ENCODE results near the gene CABCOCO1. TPM values are rescaled to one million over a fixed set of nuclear protein-coding genes. Genes with fewer than 3 reads are reported as not detected.

The CABCOCO1 gene
- total RNA-seq, 1 donor from 2014 or later: 0.28 TPM

DNA sequence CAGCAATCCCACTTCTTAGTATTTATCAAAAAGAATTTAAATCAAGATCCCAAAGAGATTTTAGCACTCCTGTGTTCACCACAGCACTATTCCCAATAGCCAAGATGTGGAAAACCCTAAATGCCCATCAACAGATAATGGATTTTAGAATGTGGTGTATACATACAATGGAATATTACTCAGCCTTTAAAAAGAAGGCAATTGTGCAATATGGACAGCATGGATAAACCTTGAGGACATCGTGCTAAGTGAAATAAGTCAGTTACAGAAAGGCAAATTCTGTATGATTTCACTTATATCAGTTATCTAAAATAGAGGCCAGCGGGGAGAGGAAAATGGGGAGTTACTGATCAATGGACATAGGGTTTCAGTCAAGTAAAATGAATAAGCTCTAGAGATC, 66.9 kb downstream of the CABCOCO1 start:
- H3K36me3 Mint-ChIP-seq (ENCODE audit: low read depth, unreplicated experiment): no peaks in the 10 kb centered on the region
- no peak for DNase-seq (ENCODE audit: low spot score)
- H3K4me3 Mint-ChIP-seq (ENCODE audit: unreplicated experiment): no peak overlapping the region
- no peaks in the 10 kb centered on the region for H3K9me3 Mint-ChIP-seq (ENCODE audit: unreplicated experiment)
- H3K4me1 Mint-ChIP-seq (ENCODE audit: unreplicated experiment): peaks cover 9% of the 10 kb centered on the region
- TF ChIP-seq, protein P1, sequence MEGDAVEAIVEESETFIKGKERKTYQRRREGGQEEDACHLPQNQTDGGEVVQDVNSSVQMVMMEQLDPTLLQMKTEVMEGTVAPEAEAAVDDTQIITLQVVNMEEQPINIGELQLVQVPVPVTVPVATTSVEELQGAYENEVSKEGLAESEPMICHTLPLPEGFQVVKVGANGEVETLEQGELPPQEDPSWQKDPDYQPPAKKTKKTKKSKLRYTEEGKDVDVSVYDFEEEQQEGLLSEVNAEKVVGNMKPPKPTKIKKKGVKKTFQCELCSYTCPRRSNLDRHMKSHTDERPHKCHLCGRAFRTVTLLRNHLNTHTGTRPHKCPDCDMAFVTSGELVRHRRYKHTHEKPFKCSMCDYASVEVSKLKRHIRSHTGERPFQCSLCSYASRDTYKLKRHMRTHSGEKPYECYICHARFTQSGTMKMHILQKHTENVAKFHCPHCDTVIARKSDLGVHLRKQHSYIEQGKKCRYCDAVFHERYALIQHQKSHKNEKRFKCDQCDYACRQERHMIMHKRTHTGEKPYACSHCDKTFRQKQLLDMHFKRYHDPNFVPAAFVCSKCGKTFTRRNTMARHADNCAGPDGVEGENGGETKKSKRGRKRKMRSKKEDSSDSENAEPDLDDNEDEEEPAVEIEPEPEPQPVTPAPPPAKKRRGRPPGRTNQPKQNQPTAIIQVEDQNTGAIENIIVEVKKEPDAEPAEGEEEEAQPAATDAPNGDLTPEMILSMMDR (IDR thresholded peaks at IDR 0.05; ENCODE audit: unreplicated experiment): no peak
- H3K27ac Mint-ChIP-seq (ENCODE audit: unreplicated experiment): no peak overlapping the region
- no peaks in the 10 kb centered on the region for H3K27me3 Mint-ChIP-seq (ENCODE audit: unreplicated experiment)

DNA sequence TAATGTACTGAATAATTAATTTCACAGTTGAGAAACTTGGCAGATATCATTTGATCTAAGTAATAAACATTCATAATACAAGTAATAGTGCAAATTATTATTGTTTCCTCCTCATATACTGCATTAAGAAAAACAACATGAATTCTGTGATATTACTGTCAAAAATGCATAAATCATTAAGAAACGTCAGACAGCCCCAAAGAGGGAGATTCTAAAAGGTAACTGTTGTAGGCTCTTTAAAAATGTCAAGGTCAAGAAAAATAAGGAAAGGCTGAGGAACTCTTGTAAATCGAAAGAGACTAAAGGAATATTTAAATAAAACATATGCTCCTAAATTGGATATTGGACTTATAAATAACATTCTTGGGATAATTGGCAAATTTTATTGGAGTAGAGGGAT, 67.9 kb downstream of the CABCOCO1 start:
- Mint-ChIP-seq H3K4me3 (ENCODE audit: unreplicated experiment) (no peak overlapping the region), H3K27me3 (ENCODE audit: unreplicated experiment) (no peaks in the 10 kb centered on the region)

DNA sequence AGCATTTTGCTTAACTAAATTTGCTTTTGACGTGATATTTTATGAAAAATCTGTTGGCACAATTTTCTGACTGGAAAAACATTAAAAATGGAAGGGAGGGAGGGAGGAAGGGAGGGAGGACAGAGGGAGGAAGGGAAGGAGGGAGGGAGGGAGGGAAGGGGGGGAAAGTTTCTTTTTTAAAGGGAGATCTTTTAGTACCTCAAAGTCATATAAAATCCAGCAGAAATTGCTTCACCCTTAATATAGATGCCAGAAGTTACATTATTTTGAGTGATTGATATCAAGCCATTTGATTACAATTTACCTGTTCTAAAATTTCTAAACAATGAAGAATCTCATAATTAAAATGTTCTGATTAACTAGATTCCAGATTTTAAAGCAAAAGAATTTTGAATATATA, 68.9 kb downstream of the CABCOCO1 start:
- TF ChIP-seq, protein P1 (IDR thresholded peaks at IDR 0.05; ENCODE audit: unreplicated experiment): no peak
- no peaks in the 10 kb centered on the region for H3K9me3 Mint-ChIP-seq (ENCODE audit: unreplicated experiment)
- no peaks in the 10 kb centered on the region for H3K36me3 Mint-ChIP-seq (ENCODE audit: low read depth, unreplicated experiment)
- H3K27me3 Mint-ChIP-seq (ENCODE audit: unreplicated experiment): no peaks in the 10 kb centered on the region
- H3K4me3 Mint-ChIP-seq (ENCODE audit: unreplicated experiment): no peak overlapping the region
- no peak overlapping the region for H3K27ac Mint-ChIP-seq (ENCODE audit: unreplicated experiment)
- H3K4me1 Mint-ChIP-seq (ENCODE audit: unreplicated experiment): peaks cover 10% of the 10 kb centered on the region
- DNase-seq (ENCODE audit: low spot score): no peak

More for the DNA sequence above, 67.9 kb downstream of the CABCOCO1 start:
- no peak for DNase-seq (ENCODE audit: low spot score)
- TF ChIP-seq, protein P1 (IDR thresholded peaks at IDR 0.05; ENCODE audit: unreplicated experiment): no peak
- Mint-ChIP-seq H3K27ac (ENCODE audit: unreplicated experiment) (no peak overlapping the region), H3K4me1 (ENCODE audit: unreplicated experiment) (peaks cover 10% of the 10 kb centered on the region), H3K36me3 (ENCODE audit: low read depth, unreplicated experiment) (no peaks in the 10 kb centered on the region), H3K9me3 (ENCODE audit: unreplicated experiment) (no peaks in the 10 kb centered on the region)

DNA sequence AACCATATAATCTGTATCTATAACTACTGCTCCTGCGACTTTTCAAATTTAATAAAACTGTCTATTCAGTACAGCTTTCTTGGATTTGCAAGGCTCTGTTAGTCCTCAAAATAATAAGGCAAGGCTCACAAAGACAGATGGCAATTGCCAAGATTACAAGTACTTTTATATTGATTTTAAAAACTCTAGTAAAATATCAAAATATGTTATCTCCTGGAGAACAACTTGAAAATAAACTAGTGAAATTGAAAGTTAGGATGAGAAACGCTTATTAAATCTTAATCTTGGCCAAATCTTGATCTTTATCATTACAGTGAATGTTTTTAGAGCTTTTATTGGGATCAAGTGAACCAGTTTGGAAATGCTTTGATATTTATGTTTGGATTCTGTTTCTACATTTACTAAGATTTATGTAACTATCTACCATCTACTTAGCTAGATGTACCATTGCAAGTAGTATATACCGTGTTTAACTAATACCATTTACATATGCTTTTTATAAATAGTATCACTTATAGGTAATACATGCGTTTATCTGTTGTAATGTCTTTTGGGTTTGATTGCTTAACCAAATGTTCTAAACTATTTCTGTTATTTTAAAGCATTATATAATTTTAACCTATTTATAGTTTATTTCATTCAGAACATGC, 70.0 kb downstream of the CABCOCO1 start:
- H3K4me1 Mint-ChIP-seq (ENCODE audit: unreplicated experiment): peaks cover 10% of the 10 kb centered on the region
- no peak for DNase-seq (ENCODE audit: low spot score)
- H3K36me3 Mint-ChIP-seq (ENCODE audit: low read depth, unreplicated experiment): no peaks in the 10 kb centered on the region
- no peaks in the 10 kb centered on the region for H3K27me3 Mint-ChIP-seq (ENCODE audit: unreplicated experiment)
- no peak overlapping the region for H3K4me3 Mint-ChIP-seq (ENCODE audit: unreplicated experiment)
- H3K9me3 Mint-ChIP-seq (ENCODE audit: unreplicated experiment): no peaks in the 10 kb centered on the region
- H3K27ac Mint-ChIP-seq (ENCODE audit: unreplicated experiment): no peak overlapping the region
- TF ChIP-seq, protein P1 (IDR thresholded peaks at IDR 0.05; ENCODE audit: unreplicated experiment): no peak

DNA sequence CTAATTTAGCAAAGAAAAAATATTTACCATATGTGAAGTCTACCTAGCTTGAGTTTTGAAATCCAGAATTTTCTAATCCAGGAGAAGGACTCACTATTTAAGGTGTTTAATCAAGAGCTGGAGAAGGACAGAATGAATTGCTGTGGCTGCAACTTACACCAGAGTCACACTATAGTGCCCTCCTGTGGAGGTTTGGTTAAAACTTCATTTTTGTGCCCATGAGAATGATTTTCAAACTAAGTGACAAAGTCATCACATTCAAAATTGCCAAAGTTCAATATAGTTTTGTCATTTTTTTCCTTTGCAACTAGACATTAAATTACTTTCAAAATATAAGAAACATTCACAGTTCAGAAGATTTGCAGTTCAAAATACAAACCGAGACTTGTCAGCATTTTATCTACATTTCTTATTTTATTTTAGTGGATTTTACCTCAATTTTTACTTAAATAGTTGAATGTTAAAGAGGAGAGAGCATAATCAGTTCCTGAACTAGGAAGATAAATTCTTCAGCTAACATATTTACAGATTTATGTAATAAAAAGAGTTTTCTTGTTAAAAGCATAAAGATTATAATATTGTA, 70.7 kb downstream of the CABCOCO1 start:
- Mint-ChIP-seq H3K9me3 (ENCODE audit: unreplicated experiment) (no peaks in the 10 kb centered on the region), H3K4me1 (ENCODE audit: unreplicated experiment) (peaks cover 10% of the 10 kb centered on the region), H3K4me3 (ENCODE audit: unreplicated experiment) (no peak overlapping the region), H3K27me3 (ENCODE audit: unreplicated experiment) (no peaks in the 10 kb centered on the region), H3K36me3 (ENCODE audit: low read depth, unreplicated experiment) (no peaks in the 10 kb centered on the region), H3K27ac (ENCODE audit: unreplicated experiment) (no peak overlapping the region)
- TF ChIP-seq, protein P1 (IDR thresholded peaks at IDR 0.05; ENCODE audit: unreplicated experiment): peak; percentile 63
- DNase-seq (ENCODE audit: low spot score): peak; percentile 41

Data from endothelial cell (in vitro differentiated cells).